ENCODE results near the gene FAM13B. TPM values are rescaled to one million over a fixed set of nuclear protein-coding genes. Genes with fewer than 3 reads are reported as not detected.

FAM13B gene
- polyA plus RNA-seq, 1 of the 3 experiments (the other 2 are of a cell fraction): 13.0 TPM

GRCh38 chr5:137960141-137960540 lies 72.7 kb downstream of the FAM13B start:
- Histone ChIP-seq H3K9me2 (no peaks in the 10 kb centered on the region), H3K9me3 (no peaks in the 10 kb centered on the region), H3K4me1 (ENCODE audit: control insufficient read depth in 1 of 2, insufficient read depth in 2 of 2, low read depth in 1 of 2, low read length in 1 of 2) (peaks cover 2 to 14% of the 10 kb centered on the region in 2 experiments; a peak in 3 of 4 replicates), H3K4me2 (no peak overlapping the region), H3K27ac (ENCODE audit: low read depth in 2 of 2, low read length in 1 of 2) (no peak overlapping the region), H3K27me3 (ENCODE audit: insufficient read depth) (no peaks in the 10 kb centered on the region), H3K79me2 (ENCODE audit: insufficient read depth) (peaks cover 24% of the 10 kb centered on the region; the same call in 1 of the 2 replicates), H2AFZ (ENCODE audit: low read depth) (no peak overlapping the region), H3K4me3 (ENCODE audit: low read depth in 2 of 2, low read length in 1 of 2) (no peak overlapping the region), H4K20me1 (ENCODE audit: insufficient read depth) (no peaks in the 10 kb centered on the region), H3K36me3 (replicated peaks in 1 of 2; ENCODE audit: control insufficient read depth in 1 of 2, insufficient read depth in 2 of 2, low read length in 1 of 2) (peaks cover 38 to 46% of the 10 kb centered on the region in 2 experiments), H3K9ac (no peak overlapping the region), H3F3A (replicated peaks; ENCODE audit: insufficient read depth) (peaks cover 19% of the 10 kb centered on the region)
- TF ChIP-seq, protein P1, sequence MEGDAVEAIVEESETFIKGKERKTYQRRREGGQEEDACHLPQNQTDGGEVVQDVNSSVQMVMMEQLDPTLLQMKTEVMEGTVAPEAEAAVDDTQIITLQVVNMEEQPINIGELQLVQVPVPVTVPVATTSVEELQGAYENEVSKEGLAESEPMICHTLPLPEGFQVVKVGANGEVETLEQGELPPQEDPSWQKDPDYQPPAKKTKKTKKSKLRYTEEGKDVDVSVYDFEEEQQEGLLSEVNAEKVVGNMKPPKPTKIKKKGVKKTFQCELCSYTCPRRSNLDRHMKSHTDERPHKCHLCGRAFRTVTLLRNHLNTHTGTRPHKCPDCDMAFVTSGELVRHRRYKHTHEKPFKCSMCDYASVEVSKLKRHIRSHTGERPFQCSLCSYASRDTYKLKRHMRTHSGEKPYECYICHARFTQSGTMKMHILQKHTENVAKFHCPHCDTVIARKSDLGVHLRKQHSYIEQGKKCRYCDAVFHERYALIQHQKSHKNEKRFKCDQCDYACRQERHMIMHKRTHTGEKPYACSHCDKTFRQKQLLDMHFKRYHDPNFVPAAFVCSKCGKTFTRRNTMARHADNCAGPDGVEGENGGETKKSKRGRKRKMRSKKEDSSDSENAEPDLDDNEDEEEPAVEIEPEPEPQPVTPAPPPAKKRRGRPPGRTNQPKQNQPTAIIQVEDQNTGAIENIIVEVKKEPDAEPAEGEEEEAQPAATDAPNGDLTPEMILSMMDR (IDR thresholded peaks at IDR 0.05): no peak
- no peak for TF ChIP-seq ELF1 (IDR thresholded peaks at IDR 0.05)
- TF ChIP-seq MXI1 (IDR thresholded peaks at IDR 0.05; ENCODE audit: low read depth, low read length): no peak
- no peak for TF ChIP-seq TEAD4 (IDR thresholded peaks at IDR 0.05; ENCODE audit: borderline replicate concordance, insufficient read depth)
- no peak for TF ChIP-seq NFIC (IDR thresholded peaks at IDR 0.05; ENCODE audit: borderline replicate concordance)
- TF ChIP-seq, protein P2, sequence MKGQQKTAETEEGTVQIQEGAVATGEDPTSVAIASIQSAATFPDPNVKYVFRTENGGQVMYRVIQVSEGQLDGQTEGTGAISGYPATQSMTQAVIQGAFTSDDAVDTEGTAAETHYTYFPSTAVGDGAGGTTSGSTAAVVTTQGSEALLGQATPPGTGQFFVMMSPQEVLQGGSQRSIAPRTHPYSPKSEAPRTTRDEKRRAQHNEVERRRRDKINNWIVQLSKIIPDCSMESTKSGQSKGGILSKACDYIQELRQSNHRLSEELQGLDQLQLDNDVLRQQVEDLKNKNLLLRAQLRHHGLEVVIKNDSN (IDR thresholded peaks at IDR 0.05; ENCODE audit: borderline replicate concordance, low read depth): no peak
- no peak for TF ChIP-seq FOXM1 (IDR thresholded peaks at IDR 0.05; ENCODE audit: low read depth)
- no peak for TF ChIP-seq CHD2 (IDR thresholded peaks at IDR 0.05; ENCODE audit: low read length, partially characterized antibody)
- TF ChIP-seq, protein P3, sequence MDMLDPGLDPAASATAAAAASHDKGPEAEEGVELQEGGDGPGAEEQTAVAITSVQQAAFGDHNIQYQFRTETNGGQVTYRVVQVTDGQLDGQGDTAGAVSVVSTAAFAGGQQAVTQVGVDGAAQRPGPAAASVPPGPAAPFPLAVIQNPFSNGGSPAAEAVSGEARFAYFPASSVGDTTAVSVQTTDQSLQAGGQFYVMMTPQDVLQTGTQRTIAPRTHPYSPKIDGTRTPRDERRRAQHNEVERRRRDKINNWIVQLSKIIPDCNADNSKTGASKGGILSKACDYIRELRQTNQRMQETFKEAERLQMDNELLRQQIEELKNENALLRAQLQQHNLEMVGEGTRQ (IDR thresholded peaks at IDR 0.05; ENCODE audit: borderline replicate concordance, low read depth, low read length): no peak
- no peak for TF ChIP-seq FOXJ3 (CRISPR knock-in tag; IDR thresholded peaks at IDR 0.05)
- no peak for TF ChIP-seq NRF1 (IDR thresholded peaks at IDR 0.05; ENCODE audit: low read depth, low read length)
- TF ChIP-seq FOSL2 (IDR thresholded peaks at IDR 0.05; ENCODE audit: borderline replicate concordance, low read depth): no peak
- TF ChIP-seq, protein P4, sequence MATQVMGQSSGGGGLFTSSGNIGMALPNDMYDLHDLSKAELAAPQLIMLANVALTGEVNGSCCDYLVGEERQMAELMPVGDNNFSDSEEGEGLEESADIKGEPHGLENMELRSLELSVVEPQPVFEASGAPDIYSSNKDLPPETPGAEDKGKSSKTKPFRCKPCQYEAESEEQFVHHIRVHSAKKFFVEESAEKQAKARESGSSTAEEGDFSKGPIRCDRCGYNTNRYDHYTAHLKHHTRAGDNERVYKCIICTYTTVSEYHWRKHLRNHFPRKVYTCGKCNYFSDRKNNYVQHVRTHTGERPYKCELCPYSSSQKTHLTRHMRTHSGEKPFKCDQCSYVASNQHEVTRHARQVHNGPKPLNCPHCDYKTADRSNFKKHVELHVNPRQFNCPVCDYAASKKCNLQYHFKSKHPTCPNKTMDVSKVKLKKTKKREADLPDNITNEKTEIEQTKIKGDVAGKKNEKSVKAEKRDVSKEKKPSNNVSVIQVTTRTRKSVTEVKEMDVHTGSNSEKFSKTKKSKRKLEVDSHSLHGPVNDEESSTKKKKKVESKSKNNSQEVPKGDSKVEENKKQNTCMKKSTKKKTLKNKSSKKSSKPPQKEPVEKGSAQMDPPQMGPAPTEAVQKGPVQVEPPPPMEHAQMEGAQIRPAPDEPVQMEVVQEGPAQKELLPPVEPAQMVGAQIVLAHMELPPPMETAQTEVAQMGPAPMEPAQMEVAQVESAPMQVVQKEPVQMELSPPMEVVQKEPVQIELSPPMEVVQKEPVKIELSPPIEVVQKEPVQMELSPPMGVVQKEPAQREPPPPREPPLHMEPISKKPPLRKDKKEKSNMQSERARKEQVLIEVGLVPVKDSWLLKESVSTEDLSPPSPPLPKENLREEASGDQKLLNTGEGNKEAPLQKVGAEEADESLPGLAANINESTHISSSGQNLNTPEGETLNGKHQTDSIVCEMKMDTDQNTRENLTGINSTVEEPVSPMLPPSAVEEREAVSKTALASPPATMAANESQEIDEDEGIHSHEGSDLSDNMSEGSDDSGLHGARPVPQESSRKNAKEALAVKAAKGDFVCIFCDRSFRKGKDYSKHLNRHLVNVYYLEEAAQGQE (IDR thresholded peaks at IDR 0.05; ENCODE audit: low read depth, low read length): no peak
- TF ChIP-seq, protein P5, sequence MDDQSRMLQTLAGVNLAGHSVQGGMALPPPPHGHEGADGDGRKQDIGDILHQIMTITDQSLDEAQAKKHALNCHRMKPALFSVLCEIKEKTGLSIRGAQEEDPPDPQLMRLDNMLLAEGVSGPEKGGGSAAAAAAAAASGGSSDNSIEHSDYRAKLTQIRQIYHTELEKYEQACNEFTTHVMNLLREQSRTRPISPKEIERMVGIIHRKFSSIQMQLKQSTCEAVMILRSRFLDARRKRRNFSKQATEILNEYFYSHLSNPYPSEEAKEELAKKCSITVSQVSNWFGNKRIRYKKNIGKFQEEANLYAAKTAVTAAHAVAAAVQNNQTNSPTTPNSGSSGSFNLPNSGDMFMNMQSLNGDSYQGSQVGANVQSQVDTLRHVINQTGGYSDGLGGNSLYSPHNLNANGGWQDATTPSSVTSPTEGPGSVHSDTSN (IDR thresholded peaks at IDR 0.05): no peak
- no peak for TF ChIP-seq YY1 (IDR thresholded peaks at IDR 0.05; ENCODE audit: low read depth)
- TF ChIP-seq RAD21 (IDR thresholded peaks at IDR 0.05; ENCODE audit: low read length): no peak
- 94% methylated on average over 2 of the region's 2 CpGs for WGBS (ENCODE audit: low lambda C conversion rate)
- no peak for DNase-seq
- ChIA-PET CTCF (interaction anchor here (0.9 to 1.3 kb wide), 3 partner anchors 23 to 181 kb away, joined by 3 read pairs; no protein-coding TSS in a partner anchor), POLR2A (no interaction called here)

All from SK-N-SH (cell line).